ENCODE measurements around the gene LAMC3. TPM values are rescaled to one million over a fixed set of nuclear protein-coding genes. Genes with fewer than 3 reads are reported as not detected.

The LAMC3 gene
- total RNA-seq, 2 experiments from 2014 or later: 0.69 to 0.98 TPM

GRCh38 chr9:130972277-130972956 lies 36.6 kb upstream of the LAMC3 start:
- H3K27me3 Mint-ChIP-seq (ENCODE audit: low read depth): peaks cover 18% of the 10 kb centered on the region
- CTCF ChIA-PET: no interaction called here
- no peak overlapping the region for H3K4me3 Mint-ChIP-seq
- DNase-seq: no peak
- no peaks in the 10 kb centered on the region for H3K9me3 Mint-ChIP-seq
- no peaks in the 10 kb centered on the region for H3K36me3 Mint-ChIP-seq (ENCODE audit: low read depth)
- intact Hi-C loops (cut with micrococcal nuclease): no loop called here
- no peaks in the 10 kb centered on the region for H3K4me1 Mint-ChIP-seq (ENCODE audit: low read depth)
- no peak overlapping the region for H3K27ac Mint-ChIP-seq

DNA sequence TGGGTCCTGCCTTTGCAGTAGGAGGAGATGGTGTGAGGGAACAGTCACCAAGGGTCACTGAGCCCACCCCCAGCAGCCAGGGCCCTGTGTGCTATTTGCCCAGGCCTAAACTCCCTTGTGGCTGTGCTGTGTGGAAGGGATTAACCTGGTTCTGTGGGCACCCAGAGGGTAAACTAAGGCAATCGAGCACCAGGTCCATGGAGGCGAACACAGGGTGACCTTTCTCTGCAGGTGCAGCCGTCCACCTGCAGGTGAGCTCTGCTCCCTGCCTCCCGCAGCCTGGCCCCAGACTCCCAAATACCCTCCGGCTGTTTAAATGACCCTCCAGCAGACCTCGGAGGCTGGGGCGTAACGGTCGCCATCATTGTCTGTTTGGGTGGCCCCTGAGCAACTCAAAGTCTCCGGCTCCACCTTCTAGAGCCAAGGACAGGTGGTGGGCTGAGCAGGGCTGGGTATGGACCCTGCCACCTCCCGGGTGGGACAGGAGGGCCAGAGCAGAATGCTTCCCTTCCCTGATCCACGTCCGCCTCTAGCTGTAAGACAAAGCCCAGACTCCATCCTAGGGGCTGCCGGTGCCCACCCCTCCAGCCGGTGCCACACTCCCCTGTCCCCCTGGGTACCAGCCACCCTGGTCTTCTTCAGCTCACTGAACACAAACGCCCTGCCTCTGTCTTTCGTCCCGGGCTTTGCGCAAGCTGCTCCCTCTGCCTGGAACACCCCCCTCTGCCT lies 35.9 kb upstream of the LAMC3 start:
- Mint-ChIP-seq H3K27me3 (ENCODE audit: low read depth) (peaks cover 18% of the 10 kb centered on the region), H3K4me3 (no peak overlapping the region), H3K9me3 (no peaks in the 10 kb centered on the region), H3K4me1 (ENCODE audit: low read depth) (no peaks in the 10 kb centered on the region), H3K36me3 (ENCODE audit: low read depth) (no peaks in the 10 kb centered on the region), H3K27ac (no peak overlapping the region)
- CTCF ChIA-PET: no interaction called here
- intact Hi-C loops (cut with micrococcal nuclease): no loop called here
- DNase-seq: no peak

GRCh38 chr9:130973686-130974281 lies 35.2 kb upstream of the LAMC3 start:
- peaks cover 18% of the 10 kb centered on the region for H3K27me3 Mint-ChIP-seq (ENCODE audit: low read depth)
- H3K36me3 Mint-ChIP-seq (ENCODE audit: low read depth): no peaks in the 10 kb centered on the region
- CTCF ChIA-PET: interaction anchor here (0.6 to 0.9 kb wide), 2 partner anchors 33 to 72 kb away, joined by 3 to 6 read pairs; no protein-coding TSS in a partner anchor
- H3K27ac Mint-ChIP-seq: no peak overlapping the region
- no peaks in the 10 kb centered on the region for H3K9me3 Mint-ChIP-seq
- no peak overlapping the region for H3K4me3 Mint-ChIP-seq
- no peaks in the 10 kb centered on the region for H3K4me1 Mint-ChIP-seq (ENCODE audit: low read depth)
- no peak for DNase-seq
- intact Hi-C loops (cut with micrococcal nuclease): no loop called here

GRCh38 chr9:130974697-130975096 lies 34.3 kb upstream of the LAMC3 start:
- Mint-ChIP-seq H3K27me3 (ENCODE audit: low read depth) (peaks cover 18% of the 10 kb centered on the region), H3K4me1 (ENCODE audit: low read depth) (no peaks in the 10 kb centered on the region), H3K9me3 (no peaks in the 10 kb centered on the region), H3K4me3 (no peak overlapping the region), H3K36me3 (ENCODE audit: low read depth) (no peaks in the 10 kb centered on the region), H3K27ac (no peak overlapping the region)
- intact Hi-C loops (cut with micrococcal nuclease): no loop called here
- CTCF ChIA-PET: interaction anchor here (0.9 kb wide), 1 partner anchor 71 kb away, joined by 6 read pairs; no protein-coding TSS in a partner anchor
- no peak for DNase-seq

DNA sequence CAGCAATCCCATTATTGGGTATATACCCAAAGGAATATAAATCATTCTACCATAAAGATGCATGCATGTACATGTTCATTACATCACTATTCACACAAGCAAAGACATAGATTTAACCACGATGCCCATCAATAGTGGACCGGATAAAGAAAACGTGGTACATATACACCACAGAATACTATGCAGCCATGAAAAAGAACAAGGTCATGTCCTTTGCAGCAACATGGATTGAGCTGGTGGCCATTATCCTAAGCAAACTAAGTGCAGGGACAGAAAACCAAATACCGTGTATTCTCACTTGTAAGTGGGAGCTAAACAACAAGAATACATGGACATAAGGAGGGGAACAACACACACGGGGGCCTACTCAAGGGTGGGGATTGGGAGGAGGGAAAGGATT lies 33.8 kb upstream of the LAMC3 start:
- H3K9me3 Mint-ChIP-seq: no peaks in the 10 kb centered on the region
- H3K4me3 Mint-ChIP-seq: no peak overlapping the region
- intact Hi-C loops (cut with micrococcal nuclease): no loop called here
- peaks cover 18% of the 10 kb centered on the region for H3K27me3 Mint-ChIP-seq (ENCODE audit: low read depth)
- CTCF ChIA-PET: no interaction called here
- H3K27ac Mint-ChIP-seq: no peak overlapping the region
- no peak for DNase-seq
- no peaks in the 10 kb centered on the region for H3K4me1 Mint-ChIP-seq (ENCODE audit: low read depth)
- no peaks in the 10 kb centered on the region for H3K36me3 Mint-ChIP-seq (ENCODE audit: low read depth)

DNA sequence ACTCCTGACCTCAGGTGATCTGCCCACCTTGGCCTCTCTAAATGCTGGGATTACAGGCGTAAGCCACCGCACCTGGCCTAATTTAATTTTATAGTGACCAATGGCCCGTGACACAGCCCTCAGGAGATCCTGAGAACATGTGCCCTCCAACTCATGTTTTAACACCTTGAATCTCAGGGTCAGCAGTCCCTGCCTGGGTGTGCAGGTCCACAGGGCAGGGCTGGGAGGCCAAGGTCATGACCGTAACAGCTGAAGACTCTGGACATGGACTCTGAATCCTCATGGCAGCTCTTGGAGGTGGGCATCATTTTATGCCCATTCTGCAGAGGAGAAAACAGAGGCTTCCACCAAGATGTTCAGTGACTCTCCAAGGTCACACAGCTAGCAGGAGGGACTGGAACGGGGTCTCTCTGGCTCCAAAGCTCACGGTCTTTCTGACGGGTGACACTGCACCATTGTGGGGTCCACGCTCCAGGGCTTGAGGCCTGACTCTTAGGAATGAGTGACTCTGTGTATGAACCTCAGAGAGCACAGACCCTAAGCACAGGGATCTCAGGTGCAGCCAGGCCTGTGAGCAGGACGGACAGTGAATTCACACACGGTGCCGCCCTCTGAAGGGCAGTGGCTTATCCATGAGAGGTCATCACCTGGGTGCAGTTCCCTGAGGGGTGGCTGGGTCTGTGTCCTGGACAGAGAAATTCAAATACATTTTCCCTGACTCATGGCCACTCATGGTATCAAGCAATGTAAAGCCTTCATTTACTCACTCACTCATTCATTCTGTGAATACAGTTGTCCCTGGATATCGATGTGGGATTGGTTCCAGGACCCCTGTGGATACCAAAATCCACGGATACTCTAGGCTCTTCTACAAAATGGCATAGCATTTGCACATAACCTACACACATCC lies 32.8 kb upstream of the LAMC3 start:
- Mint-ChIP-seq H3K4me1 (ENCODE audit: low read depth) (no peaks in the 10 kb centered on the region), H3K9me3 (no peaks in the 10 kb centered on the region), H3K36me3 (ENCODE audit: low read depth) (no peaks in the 10 kb centered on the region), H3K27me3 (ENCODE audit: low read depth) (peaks cover 18% of the 10 kb centered on the region), H3K27ac (no peak overlapping the region), H3K4me3 (no peak overlapping the region)
- intact Hi-C loops (cut with micrococcal nuclease): no loop called here
- no peak for DNase-seq
- CTCF ChIA-PET: no interaction called here

- intact Hi-C loops (cut with micrococcal nuclease): no loop called here
- H3K27me3 Mint-ChIP-seq (ENCODE audit: low read depth): peaks cover 9% of the 10 kb centered on the region
- no peak overlapping the region for H3K4me3 Mint-ChIP-seq
- CTCF ChIA-PET: interaction anchor here (0.7 kb wide), 1 partner anchor 43 kb away, joined by 3 read pairs; no protein-coding TSS in a partner anchor
- no peak overlapping the region for H3K27ac Mint-ChIP-seq
- H3K9me3 Mint-ChIP-seq: no peaks in the 10 kb centered on the region
- DNase-seq: no peak
- H3K36me3 Mint-ChIP-seq (ENCODE audit: low read depth): no peaks in the 10 kb centered on the region
- no peaks in the 10 kb centered on the region for H3K4me1 Mint-ChIP-seq (ENCODE audit: low read depth)
These were observed 31.2 kb upstream of the LAMC3 start for GRCh38 chr9:130977811-130978221.

DNA sequence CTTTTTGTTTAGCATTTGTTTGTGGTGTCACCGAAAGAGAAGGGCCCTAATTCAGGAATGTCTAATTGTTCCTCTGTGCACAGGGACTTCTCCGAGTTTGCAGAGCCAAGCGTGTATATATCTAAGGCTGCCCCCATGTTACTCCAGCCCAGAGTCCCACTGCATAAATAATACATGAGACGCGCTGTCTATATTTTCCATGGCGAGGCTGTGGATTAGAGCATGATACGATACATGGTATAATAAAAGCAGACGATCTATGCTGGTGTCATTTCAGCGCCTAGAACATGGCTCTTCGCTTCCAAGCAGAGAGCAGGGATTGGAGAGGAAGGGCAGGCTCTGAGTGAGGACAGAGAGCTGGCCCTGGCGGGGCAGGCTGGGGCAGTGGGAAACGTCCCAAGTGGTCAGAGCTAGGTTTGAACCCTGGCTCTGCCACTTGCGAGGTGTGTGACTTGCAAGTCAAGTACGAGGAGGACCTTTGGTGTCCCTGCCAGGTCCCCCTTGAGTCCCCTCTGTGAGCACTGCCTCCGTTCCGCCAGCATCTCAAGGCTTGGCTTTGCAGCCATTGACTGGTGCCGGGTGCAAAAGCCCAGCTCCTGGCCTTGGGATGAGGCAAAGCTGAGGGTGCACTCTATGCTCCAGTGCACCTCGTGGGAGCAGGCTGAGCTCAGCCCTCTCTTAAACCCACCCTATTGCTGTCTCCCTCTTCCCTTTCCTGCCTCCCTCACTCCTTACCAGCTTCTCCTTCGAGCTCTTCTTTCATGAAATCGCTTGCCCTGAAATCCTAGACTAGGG lies 29.2 kb upstream of the LAMC3 start:
- intact Hi-C loops (cut with micrococcal nuclease): no loop called here
- H3K27ac Mint-ChIP-seq: no peak overlapping the region
- no peaks in the 10 kb centered on the region for H3K4me1 Mint-ChIP-seq (ENCODE audit: low read depth)
- no peaks in the 10 kb centered on the region for H3K27me3 Mint-ChIP-seq (ENCODE audit: low read depth)
- H3K36me3 Mint-ChIP-seq (ENCODE audit: low read depth): no peaks in the 10 kb centered on the region
- DNase-seq: no peak
- CTCF ChIA-PET: no interaction called here
- H3K4me3 Mint-ChIP-seq: no peak overlapping the region
- H3K9me3 Mint-ChIP-seq: no peaks in the 10 kb centered on the region

- no peaks in the 10 kb centered on the region for H3K4me1 Mint-ChIP-seq (ENCODE audit: low read depth)
- H3K27me3 Mint-ChIP-seq (ENCODE audit: low read depth): no peaks in the 10 kb centered on the region
- no peaks in the 10 kb centered on the region for H3K9me3 Mint-ChIP-seq
- no peak for DNase-seq
- intact Hi-C loops (cut with micrococcal nuclease): no loop called here
- H3K27ac Mint-ChIP-seq: no peak overlapping the region
- no peak overlapping the region for H3K4me3 Mint-ChIP-seq
- CTCF ChIA-PET: no interaction called here
- H3K36me3 Mint-ChIP-seq (ENCODE audit: low read depth): no peaks in the 10 kb centered on the region
These were observed 28.4 kb upstream of the LAMC3 start for GRCh38 chr9:130980526-130980925.

GRCh38 chr9:130981002-130981755 lies 27.8 kb upstream of the LAMC3 start:
- Mint-ChIP-seq H3K36me3 (ENCODE audit: low read depth) (no peaks in the 10 kb centered on the region), H3K27ac (no peak overlapping the region), H3K27me3 (ENCODE audit: low read depth) (no peaks in the 10 kb centered on the region), H3K4me1 (ENCODE audit: low read depth) (no peaks in the 10 kb centered on the region), H3K4me3 (no peak overlapping the region), H3K9me3 (no peaks in the 10 kb centered on the region)
- no peak for DNase-seq
- CTCF ChIA-PET: no interaction called here
- intact Hi-C loops (cut with micrococcal nuclease): no loop called here

- H3K4me1 Mint-ChIP-seq (ENCODE audit: low read depth): no peaks in the 10 kb centered on the region
- CTCF ChIA-PET: no interaction called here
- H3K27me3 Mint-ChIP-seq (ENCODE audit: low read depth): no peaks in the 10 kb centered on the region
- no peaks in the 10 kb centered on the region for H3K9me3 Mint-ChIP-seq
- H3K4me3 Mint-ChIP-seq: no peak overlapping the region
- H3K27ac Mint-ChIP-seq: no peak overlapping the region
- intact Hi-C loops (cut with micrococcal nuclease): no loop called here
- no peak for DNase-seq
- no peaks in the 10 kb centered on the region for H3K36me3 Mint-ChIP-seq (ENCODE audit: low read depth)
These were observed 27.2 kb upstream of the LAMC3 start for GRCh38 chr9:130981756-130982137.
